Tibial artery (tissue), 4 donors: ENCODE data around the gene NEURL2.

Experiments used
- DNase-seq, 2 donors: peaks; one replicate each; pipeline ENCODE4 v3.0.0-alpha.2; 2019
- H3K27ac ChIP-seq, 2 donors: fragments of 200-600 bp; sonication (generic) in 1 of 2; 1 replicate in 1 of 2; 2 replicates in 1 of 2; pipeline ENCODE4 v1.5.1; 2018 to 2019; ENCODE audit warnings: mild to moderate bottlenecking in 1 of 2
- H3K27me3 ChIP-seq, 2 donors: fragments of 200-600 bp; sonication (generic) in 1 of 2; one replicate each; pipeline versions ENCODE4 v1.5.1 to v1.6.0; 2016 to 2019
- H3K36me3 ChIP-seq, 3 donors: fragments of 200-600 bp; sonication (generic) in 2 of 3; one replicate each; pipeline ENCODE4 v1.5.1; 2016 to 2019; ENCODE audit warnings: mild to moderate bottlenecking in 2 of 3
- H3K4me1 ChIP-seq, 4 donors: fragments of 200-600 bp; sonication (generic) in 2 of 4; 1 replicate in 3 of 4; 2 replicates in 1 of 4; pipeline ENCODE4 v1.5.1; 2016 to 2019
- H3K4me3 ChIP-seq, 2 donors: fragments of 200-600 bp; sonication (generic) in 1 of 2; 1 replicate in 1 of 2; 2 replicates in 1 of 2; pipeline ENCODE4 v1.5.1; 2018 to 2019; ENCODE audit warnings: mild to moderate bottlenecking in 2 of 2
- H3K9me3 ChIP-seq, 3 donors: fragments of 200-600 bp; sonication (generic) in 1 of 3; one replicate each; pipeline ENCODE4 v1.5.1; 2016 to 2019
- intact Hi-C: fragments of 100-400 bp; cut with DNase I; formaldehyde crosslinking; loops from one replicate; pipeline ENCODE4 v1.15.0; 2023; ENCODE audit warnings: low total_unique reads
- TF ChIP-seq, protein P1 (sequence below), 2 experiments: fragments of 200-600 bp in 1 of 2; fragments of 450-650 bp in 1 of 2; IDR thresholded peaks; one replicate each; pipeline ENCODE4 v1.5.1; 2017 to 2019; ENCODE audit warnings: antibody characterized with exemption in 2 of 2, mild to moderate bottlenecking in 1 of 2, moderate library complexity in 1 of 2

NEURL2 gene

DNA sequence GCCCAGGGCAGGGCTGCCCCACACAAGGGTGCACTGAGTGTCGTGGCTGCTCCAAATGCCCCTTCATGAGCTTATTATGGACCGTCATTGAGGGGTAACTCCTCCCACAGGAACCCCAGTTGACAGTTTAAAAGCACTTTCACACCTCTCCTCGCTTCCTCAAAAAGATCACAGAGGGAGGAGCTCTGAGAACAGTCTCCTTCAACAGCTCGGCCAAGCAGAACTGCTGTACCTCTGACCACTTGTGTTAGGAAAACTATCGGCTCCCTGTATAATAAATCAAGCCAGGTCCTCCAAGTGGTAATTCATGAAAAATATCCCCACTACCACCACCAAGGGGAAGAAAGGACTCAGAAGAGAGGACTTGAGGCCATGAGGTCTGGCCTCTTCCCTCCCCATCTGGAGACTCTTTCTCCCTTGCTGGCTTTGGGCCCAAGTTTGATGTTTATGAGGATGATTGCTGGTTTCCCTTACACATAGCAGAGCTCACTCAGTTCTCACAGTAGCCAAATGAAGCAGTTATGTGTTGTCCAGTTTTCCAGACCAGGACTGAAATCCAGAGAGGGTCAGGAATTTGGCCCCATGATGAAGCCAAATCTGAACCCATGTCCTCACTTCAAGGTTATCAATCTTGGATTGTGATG, 48.7 kb downstream of the NEURL2 start:
- TF ChIP-seq, protein P1, sequence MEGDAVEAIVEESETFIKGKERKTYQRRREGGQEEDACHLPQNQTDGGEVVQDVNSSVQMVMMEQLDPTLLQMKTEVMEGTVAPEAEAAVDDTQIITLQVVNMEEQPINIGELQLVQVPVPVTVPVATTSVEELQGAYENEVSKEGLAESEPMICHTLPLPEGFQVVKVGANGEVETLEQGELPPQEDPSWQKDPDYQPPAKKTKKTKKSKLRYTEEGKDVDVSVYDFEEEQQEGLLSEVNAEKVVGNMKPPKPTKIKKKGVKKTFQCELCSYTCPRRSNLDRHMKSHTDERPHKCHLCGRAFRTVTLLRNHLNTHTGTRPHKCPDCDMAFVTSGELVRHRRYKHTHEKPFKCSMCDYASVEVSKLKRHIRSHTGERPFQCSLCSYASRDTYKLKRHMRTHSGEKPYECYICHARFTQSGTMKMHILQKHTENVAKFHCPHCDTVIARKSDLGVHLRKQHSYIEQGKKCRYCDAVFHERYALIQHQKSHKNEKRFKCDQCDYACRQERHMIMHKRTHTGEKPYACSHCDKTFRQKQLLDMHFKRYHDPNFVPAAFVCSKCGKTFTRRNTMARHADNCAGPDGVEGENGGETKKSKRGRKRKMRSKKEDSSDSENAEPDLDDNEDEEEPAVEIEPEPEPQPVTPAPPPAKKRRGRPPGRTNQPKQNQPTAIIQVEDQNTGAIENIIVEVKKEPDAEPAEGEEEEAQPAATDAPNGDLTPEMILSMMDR (IDR thresholded peaks at IDR 0.05) = no peak
- Histone ChIP-seq H3K4me3 (no peak overlapping the region), H3K27ac (peak overlapping the region; percentile 33 to 44), H3K9me3 (no peaks in the 10 kb centered on the region), H3K4me1 (peaks cover 0 to 50% (median 6%) of the 10 kb centered on the region in 4 donors), H3K27me3 (no peaks in the 10 kb centered on the region), H3K36me3 (peaks cover 36 to 93% (median 75%) of the 10 kb centered on the region in 3 donors)
- intact Hi-C loops = no loop called here
- no peak for DNase-seq

DNA sequence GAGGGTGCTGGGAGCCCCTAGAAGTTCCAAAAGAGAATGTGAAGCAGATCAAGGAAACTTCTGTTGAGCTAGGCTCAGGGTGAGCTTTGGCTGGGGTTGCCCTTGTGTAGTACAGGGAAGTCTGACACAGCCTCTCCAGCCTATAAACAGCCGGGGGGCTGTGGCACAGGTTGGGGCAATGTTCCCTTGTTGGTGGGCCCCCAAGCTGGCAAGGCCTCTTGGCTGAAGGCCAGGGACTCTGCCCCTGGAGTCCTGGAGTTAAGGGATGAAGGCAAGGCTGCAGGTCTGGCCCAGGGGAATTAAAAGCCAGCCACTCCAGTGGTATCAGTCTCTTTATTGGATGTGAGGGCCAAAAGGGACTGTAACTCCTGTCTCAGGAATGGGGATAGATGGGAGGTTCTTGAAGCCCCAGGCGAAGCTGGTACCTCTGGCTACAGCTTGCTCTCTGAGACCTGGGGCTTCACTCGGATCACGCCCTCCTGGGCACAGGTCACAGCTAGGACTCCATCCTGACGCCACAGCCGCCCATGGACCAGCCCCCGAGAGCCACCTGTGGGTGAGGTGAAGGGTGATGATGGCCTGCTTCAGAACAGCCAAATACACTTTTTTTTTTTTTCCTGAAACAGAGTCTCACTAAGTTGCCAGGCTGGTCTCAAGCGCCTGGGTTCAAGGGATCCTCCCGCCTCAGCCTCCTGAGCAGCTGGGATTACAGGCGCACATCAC, 49.4 kb downstream of the NEURL2 start:
- intact Hi-C loops = no loop called here
- DNase-seq = no peak
- no peak overlapping the region for H3K4me3 ChIP-seq
- TF ChIP-seq, protein P1 (IDR thresholded peaks at IDR 0.05) = no peak
- no peaks in the 10 kb centered on the region for H3K9me3 ChIP-seq
- no peaks in the 10 kb centered on the region for H3K27me3 ChIP-seq
- peak overlapping the region; percentile 33 to 44 for H3K27ac ChIP-seq
- peaks cover 42 to 86% (median 69%) of the 10 kb centered on the region in 3 donors for H3K36me3 ChIP-seq
- H3K4me1 ChIP-seq = peaks cover 0 to 57% (median 11%) of the 10 kb centered on the region in 4 donors

DNA sequence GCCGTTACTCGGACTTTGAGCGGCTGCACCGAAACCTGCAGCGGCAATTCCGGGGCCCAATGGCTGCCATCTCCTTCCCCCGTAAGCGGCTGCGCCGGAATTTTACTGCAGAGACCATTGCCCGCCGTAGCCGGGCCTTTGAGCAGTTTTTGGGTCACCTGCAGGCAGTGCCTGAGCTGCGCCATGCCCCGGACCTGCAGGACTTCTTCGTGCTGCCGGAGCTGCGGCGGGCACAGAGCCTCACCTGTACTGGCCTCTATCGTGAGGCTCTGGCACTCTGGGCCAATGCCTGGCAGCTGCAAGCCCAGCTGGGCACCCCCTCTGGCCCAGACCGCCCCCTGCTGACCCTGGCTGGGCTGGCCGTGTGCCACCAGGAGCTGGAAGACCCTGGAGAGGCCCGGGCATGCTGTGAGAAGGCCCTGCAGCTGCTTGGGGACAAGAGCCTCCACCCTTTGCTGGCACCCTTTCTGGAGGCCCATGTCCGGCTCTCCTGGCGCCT, 50.3 kb downstream of the NEURL2 start:
- TF ChIP-seq, protein P1 (IDR thresholded peaks at IDR 0.05) = no peak
- Histone ChIP-seq H3K4me1 (peaks cover 0 to 63% (median 15%) of the 10 kb centered on the region in 4 donors), H3K4me3 (no peak overlapping the region), H3K9me3 (no peaks in the 10 kb centered on the region), H3K27ac (peak overlapping the region; percentile 8 to 44), H3K36me3 (peaks cover 42 to 78% (median 61%) of the 10 kb centered on the region in 3 donors), H3K27me3 (no peaks in the 10 kb centered on the region)
- DNase-seq = no peak
- intact Hi-C loops = no loop called here
